KMS-11 (cell line): ENCODE data around the gene FLACC1.
"Not testable (repeated sequence)": the region's sequence is repeated elsewhere in the genome, so short reads cannot be mapped to it uniquely, and the experiment has no call there.

Experiments
- H2AFZ ChIP-seq: fragments of 200-600 bp; sonication (generic); 2 replicates; pipeline ENCODE4 v1.6.1; 2016; ENCODE audit warnings: antibody characterized with exemption, mixed run types, low read depth
- H3K27ac ChIP-seq: fragments of 200-600 bp; sonication (generic); 2 replicates; pipeline ENCODE4 v1.6.1; 2016; ENCODE audit warnings: mild to moderate bottlenecking, mixed run types
- H3K27me3 ChIP-seq: fragments of 200-600 bp; sonication (generic); 2 replicates; pipeline ENCODE4 v1.6.1; 2017; ENCODE audit warnings: mild to moderate bottlenecking, low read depth, mixed run types, moderate library complexity; ENCODE audit not compliant: insufficient read depth
- H3K36me3 ChIP-seq: fragments of 200-600 bp; sonication (generic); 2 replicates; pipeline ENCODE4 v1.6.1; 2017; ENCODE audit warnings: mild to moderate bottlenecking, mixed run types; ENCODE audit not compliant: insufficient read depth
- H3K4me1 ChIP-seq: fragments of 200-600 bp; sonication (generic); 2 replicates; pipeline ENCODE4 v1.6.1; 2016; ENCODE audit warnings: mild to moderate bottlenecking, low read depth, mixed run types; ENCODE audit not compliant: poor library complexity, severe bottlenecking
- H3K4me2 ChIP-seq: fragments of 200-600 bp; sonication (generic); 2 replicates; pipeline ENCODE4 v1.7.0; 2016; ENCODE audit warnings: mild to moderate bottlenecking, mixed run types
- H3K4me3 ChIP-seq: fragments of 200-600 bp; sonication (generic); IDR thresholded peaks from 2 replicates; pipeline ENCODE4 v1.6.1; 2017; ENCODE audit warnings: low read depth, low read length, mixed read lengths; ENCODE audit not compliant: insufficient read depth
- H3K79me2 ChIP-seq: fragments of 200-600 bp; sonication (generic); 2 replicates; pipeline ENCODE4 v1.6.1; 2016; ENCODE audit warnings: low read depth, mixed run types; ENCODE audit not compliant: insufficient read depth
- H3K9ac ChIP-seq: fragments of 200-600 bp; sonication (generic); 2 replicates; pipeline ENCODE4 v1.6.1; 2016; ENCODE audit warnings: mild to moderate bottlenecking, mixed run types
- H4K20me1 ChIP-seq: fragments of 200-600 bp; sonication (generic); 2 replicates; pipeline ENCODE4 v1.6.1; 2016; ENCODE audit warnings: mild to moderate bottlenecking, mixed run types; ENCODE audit not compliant: insufficient read depth
- CTCF ChIP-seq: fragments of 200-600 bp; sonication (generic); conservative IDR thresholded peaks from 2 replicates; pipeline ENCODE4 v1.6.1; 2017; ENCODE audit warnings: low read depth, mild to moderate bottlenecking, antibody characterized with exemption, low read length, moderate library complexity, mixed read lengths

Gene FLACC1

GRCh38 chr2:201378496-201379397, 21.6 kb upstream of the FLACC1 start:
- H3K36me3 ChIP-seq = no peaks in the 10 kb centered on the region
- no peaks in the 10 kb centered on the region for H3K27me3 ChIP-seq
- H3K4me3 ChIP-seq = no peak overlapping the region
- TF ChIP-seq CTCF = no peak
- H3K4me2 ChIP-seq = no peak overlapping the region
- H3K79me2 ChIP-seq = no peaks in the 10 kb centered on the region
- no peak overlapping the region for H3K9ac ChIP-seq
- no peaks in the 10 kb centered on the region for H3K4me1 ChIP-seq
- no peak overlapping the region for H2AFZ ChIP-seq
- H4K20me1 ChIP-seq = no peaks in the 10 kb centered on the region
- no peak overlapping the region for H3K27ac ChIP-seq

GRCh38 chr2:201377218-201377617, 20.1 kb upstream of the FLACC1 start:
- Histone ChIP-seq H3K9ac (no peak overlapping the region), H3K4me2 (no peak overlapping the region), H3K27ac (no peak overlapping the region), H3K4me1 (no peaks in the 10 kb centered on the region), H3K79me2 (no peaks in the 10 kb centered on the region), H3K36me3 (no peaks in the 10 kb centered on the region), H2AFZ (no peak overlapping the region), H3K27me3 (no peaks in the 10 kb centered on the region), H4K20me1 (no peaks in the 10 kb centered on the region), H3K4me3 (no peak overlapping the region)
- no peak for TF ChIP-seq CTCF

- Histone ChIP-seq H3K4me3 (no peak overlapping the region), H4K20me1 (no peaks in the 10 kb centered on the region), H3K9ac (no peak overlapping the region), H3K4me2 (no peak overlapping the region), H3K79me2 (no peaks in the 10 kb centered on the region), H3K27me3 (no peaks in the 10 kb centered on the region), H3K4me1 (peaks cover 5% of the 10 kb centered on the region), H3K36me3 (no peaks in the 10 kb centered on the region), H3K27ac (no peak overlapping the region), H2AFZ (no peak overlapping the region)
- no peak for TF ChIP-seq CTCF
Measured at GRCh38 chr2:201369775-201370174, 12.6 kb upstream of the FLACC1 start.

- H2AFZ ChIP-seq, H3K27ac ChIP-seq, H3K4me3 ChIP-seq, H3K27me3 ChIP-seq, H3K4me2 ChIP-seq, H3K9ac ChIP-seq, H4K20me1 ChIP-seq, H3K36me3 ChIP-seq, H3K4me1 ChIP-seq, H3K79me2 ChIP-seq: not testable (repeated sequence)
Measured at GRCh38 chr2:201369318-201369717, 12.2 kb upstream of the FLACC1 start.

GRCh38 chr2:201366146-201366545, 9.0 kb upstream of the FLACC1 start:
- no peaks in the 10 kb centered on the region for H3K27me3 ChIP-seq
- no peak overlapping the region for H3K4me2 ChIP-seq
- TF ChIP-seq CTCF = no peak
- no peak overlapping the region for H3K9ac ChIP-seq
- H3K4me1 ChIP-seq = peaks cover 6% of the 10 kb centered on the region
- H3K27ac ChIP-seq = no peak overlapping the region
- H2AFZ ChIP-seq = no peak overlapping the region
- no peaks in the 10 kb centered on the region for H3K79me2 ChIP-seq
- H3K36me3 ChIP-seq = no peaks in the 10 kb centered on the region
- no peak overlapping the region for H3K4me3 ChIP-seq
- no peaks in the 10 kb centered on the region for H4K20me1 ChIP-seq
